Neural progenitor cell (in vitro differentiated cells): ENCODE results near the gene TRPM1. TPM values are rescaled to one million over a fixed set of nuclear protein-coding genes. Genes with fewer than 3 reads are reported as not detected.
A peak's percentile ranks its signal among the peaks of the same experiment; 100 is the strongest.

Experiments
- DNase-seq: peaks from one replicate; pipeline ENCODE4 v3.0.0-alpha.2; 2016; ENCODE audit warnings: low spot score
- H2AFZ ChIP-seq: fragments of 200-600 bp; sonication (generic); replicated peaks from 2 replicates; pipeline ENCODE4 v1.6.1; 2016; ENCODE audit warnings: antibody characterized with exemption
- H3F3A ChIP-seq: fragments of 200-600 bp; sonication (generic); 2 replicates; pipeline ENCODE4 v1.6.1; 2016; ENCODE audit warnings: antibody characterized with exemption, low read depth
- H3K27ac ChIP-seq: fragments of 200-600 bp; sonication (generic); 2 replicates; pipeline ENCODE4 v1.5.1; 2016; ENCODE audit warnings: mild to moderate bottlenecking
- H3K27me3 ChIP-seq: fragments of 200-600 bp; sonication (generic); 2 replicates; pipeline ENCODE4 v1.6.1; 2016; ENCODE audit warnings: mild to moderate bottlenecking, moderate library complexity
- H3K36me3 ChIP-seq: fragments of 200-600 bp; sonication (generic); 2 replicates; pipeline ENCODE4 v1.5.1; 2016
- H3K4me1 ChIP-seq: fragments of 200-600 bp; sonication (generic); 2 replicates; pipeline ENCODE4 v1.6.1; 2016; ENCODE audit warnings: mixed run types
- H3K4me2 ChIP-seq: fragments of 200-600 bp; sonication (generic); 2 replicates; pipeline ENCODE4 v1.6.1; 2016
- H3K4me3 ChIP-seq: fragments of 200-600 bp; sonication (generic); 2 replicates; pipeline ENCODE4 v1.5.1; 2016
- H3K79me2 ChIP-seq: fragments of 200-600 bp; sonication (generic); 2 replicates; pipeline ENCODE4 v1.6.1; 2016; ENCODE audit warnings: low read depth
- H3K9ac ChIP-seq: fragments of 200-600 bp; sonication (generic); 2 replicates; pipeline ENCODE4 v1.6.1; 2016
- H3K9me3 ChIP-seq: fragments of 200-600 bp; sonication (generic); 2 replicates; pipeline ENCODE4 v1.5.1; 2016; ENCODE audit warnings: low read depth
- H4K20me1 ChIP-seq: fragments of 200-600 bp; sonication (generic); 2 replicates; pipeline ENCODE4 v1.6.1; 2016; ENCODE audit warnings: low read depth
- H3K27ac Mint-ChIP-seq: 3 replicates; pipeline ENCODE4 v1.8.0; 2021; ENCODE audit warnings: mixed read lengths
- H3K27me3 Mint-ChIP-seq: 2 replicates; pipeline ENCODE4 v1.8.0; 2022; ENCODE audit warnings: low read depth, mild to moderate bottlenecking, inconsistent platforms, moderate library complexity, mixed read lengths; ENCODE audit not compliant: insufficient read depth
- H3K36me3 Mint-ChIP-seq: 3 replicates; pipeline ENCODE4 v1.8.0; 2021; ENCODE audit warnings: mixed read lengths
- H3K4me1 Mint-ChIP-seq: 3 replicates; pipeline ENCODE4 v1.8.0; 2021; ENCODE audit warnings: mixed read lengths
- H3K4me3 Mint-ChIP-seq: 3 replicates; pipeline ENCODE4 v1.8.0; 2021; ENCODE audit warnings: mild to moderate bottlenecking, moderate library complexity, mixed read lengths
- H3K9me3 Mint-ChIP-seq: 3 replicates; pipeline ENCODE4 v1.8.0; 2020; ENCODE audit warnings: mixed read lengths
- EZH2 ChIP-seq: fragments of 200-600 bp; sonication (generic); IDR thresholded peaks from 2 replicates; pipeline ENCODE4 v1.6.1; 2017; ENCODE audit warnings: antibody characterized with exemption, mild to moderate bottlenecking, moderate library complexity
- EZH2phosphoT487 ChIP-seq: fragments of 200-600 bp; sonication (generic); IDR thresholded peaks from 2 replicates; pipeline ENCODE4 v1.6.1; 2017; ENCODE audit warnings: antibody characterized with exemption
- total RNA-seq: library from RNA; depleted of rRNA; stranded (reverse); fragments of >200 nt; gene quantifications from 2 replicates; pipeline ENCODE4 v1.2.3, GENCODE V29; 2015; ENCODE audit warnings: low replicate concordance
- TF ChIP-seq, protein P1 (sequence below): fragments of 200-600 bp; sonication (generic); IDR thresholded peaks from 2 replicates; pipeline ENCODE4 v1.5.1; 2017; ENCODE audit warnings: antibody characterized with exemption, mild to moderate bottlenecking

The TRPM1 gene
- total RNA-seq, 1 donor from 2014 or later = not detected

DNA sequence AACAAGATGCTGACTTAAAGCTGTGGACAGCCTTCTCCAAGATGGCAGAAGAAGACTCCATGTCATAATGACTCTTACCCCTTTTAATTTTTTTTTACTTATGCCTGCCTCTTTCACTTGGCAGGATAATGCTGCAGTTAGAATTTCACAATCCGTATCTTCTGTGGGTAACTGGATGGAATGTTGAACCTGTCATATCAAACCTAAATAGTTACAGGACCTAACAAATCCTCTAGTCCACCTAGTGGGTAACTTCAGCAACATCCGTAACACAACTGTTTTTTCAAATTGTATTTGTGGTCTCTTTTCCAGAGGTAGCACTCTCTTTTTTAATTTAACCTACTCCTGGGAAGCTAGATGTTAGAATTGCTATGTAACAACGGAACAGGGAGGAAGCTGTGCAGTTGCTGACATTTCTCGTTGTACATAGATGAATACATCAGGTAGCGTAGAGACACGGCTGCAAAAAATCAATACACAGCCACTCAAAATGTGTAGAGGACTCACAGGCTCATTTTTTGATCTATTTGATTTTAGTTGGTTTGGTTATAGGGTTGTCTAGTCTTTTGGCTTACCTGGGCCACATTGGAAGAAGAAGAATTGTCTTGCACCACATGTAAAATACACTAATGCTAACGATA lies 43.9 kb upstream of the TRPM1 start:
- Histone ChIP-seq H3K4me3 (no peak overlapping the region), H3K9me3 (no peaks in the 10 kb centered on the region), H3K36me3 (no peaks in the 10 kb centered on the region), H3K4me1 (peaks cover 22% of the 10 kb centered on the region), H3K79me2 (no peaks in the 10 kb centered on the region), H3K4me2 (no peak overlapping the region), H3K27me3 (peaks cover 39% of the 10 kb centered on the region), H4K20me1 (peaks cover 7% of the 10 kb centered on the region), H3K27ac (no peak overlapping the region), H3F3A (peaks cover 20% of the 10 kb centered on the region), H2AFZ (no peak overlapping the region), H3K9ac (no peak overlapping the region)
- Mint-ChIP-seq H3K27me3 (peaks cover 10% of the 10 kb centered on the region), H3K27ac (no peak overlapping the region), H3K9me3 (no peaks in the 10 kb centered on the region), H3K4me3 (no peak overlapping the region), H3K4me1 (peaks cover 33% of the 10 kb centered on the region), H3K36me3 (no peaks in the 10 kb centered on the region)
- TF ChIP-seq EZH2 = no peak
- TF ChIP-seq, protein P1, sequence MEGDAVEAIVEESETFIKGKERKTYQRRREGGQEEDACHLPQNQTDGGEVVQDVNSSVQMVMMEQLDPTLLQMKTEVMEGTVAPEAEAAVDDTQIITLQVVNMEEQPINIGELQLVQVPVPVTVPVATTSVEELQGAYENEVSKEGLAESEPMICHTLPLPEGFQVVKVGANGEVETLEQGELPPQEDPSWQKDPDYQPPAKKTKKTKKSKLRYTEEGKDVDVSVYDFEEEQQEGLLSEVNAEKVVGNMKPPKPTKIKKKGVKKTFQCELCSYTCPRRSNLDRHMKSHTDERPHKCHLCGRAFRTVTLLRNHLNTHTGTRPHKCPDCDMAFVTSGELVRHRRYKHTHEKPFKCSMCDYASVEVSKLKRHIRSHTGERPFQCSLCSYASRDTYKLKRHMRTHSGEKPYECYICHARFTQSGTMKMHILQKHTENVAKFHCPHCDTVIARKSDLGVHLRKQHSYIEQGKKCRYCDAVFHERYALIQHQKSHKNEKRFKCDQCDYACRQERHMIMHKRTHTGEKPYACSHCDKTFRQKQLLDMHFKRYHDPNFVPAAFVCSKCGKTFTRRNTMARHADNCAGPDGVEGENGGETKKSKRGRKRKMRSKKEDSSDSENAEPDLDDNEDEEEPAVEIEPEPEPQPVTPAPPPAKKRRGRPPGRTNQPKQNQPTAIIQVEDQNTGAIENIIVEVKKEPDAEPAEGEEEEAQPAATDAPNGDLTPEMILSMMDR = peak; percentile 34
- no peak for DNase-seq

DNA sequence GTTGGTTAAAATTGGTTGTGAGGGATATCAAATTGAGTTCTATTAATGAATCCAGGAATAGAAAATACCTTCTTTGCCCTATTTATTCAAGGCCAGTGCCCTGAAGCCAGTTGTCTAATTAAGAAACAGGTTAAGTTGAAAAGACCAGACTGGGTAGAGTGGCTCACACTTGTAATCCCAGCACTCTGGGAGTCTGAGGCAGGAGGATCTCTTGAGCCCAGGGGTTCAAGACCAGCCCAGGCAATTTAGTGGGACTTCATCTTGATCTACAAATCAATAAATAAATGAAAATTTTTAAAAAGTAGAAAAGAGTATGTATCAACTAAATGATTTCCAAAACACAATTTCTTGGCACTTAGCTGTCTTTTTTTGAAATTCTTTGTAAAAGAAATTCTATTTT lies 40.3 kb upstream of the TRPM1 start:
- no peak overlapping the region for H3K27ac ChIP-seq
- H3K27ac Mint-ChIP-seq = no peak overlapping the region
- no peak overlapping the region for H3K4me3 ChIP-seq
- H3K4me1 ChIP-seq = no peaks in the 10 kb centered on the region
- H3F3A ChIP-seq = no peaks in the 10 kb centered on the region
- no peaks in the 10 kb centered on the region for H3K36me3 ChIP-seq
- H3K4me3 Mint-ChIP-seq = no peak overlapping the region
- no peaks in the 10 kb centered on the region for H3K9me3 ChIP-seq
- H2AFZ ChIP-seq = no peak overlapping the region
- no peaks in the 10 kb centered on the region for H4K20me1 ChIP-seq
- H3K9me3 Mint-ChIP-seq = peaks cover 4% of the 10 kb centered on the region
- H3K79me2 ChIP-seq = no peaks in the 10 kb centered on the region
- H3K27me3 Mint-ChIP-seq = peaks cover 2% of the 10 kb centered on the region
- no peak for DNase-seq
- no peaks in the 10 kb centered on the region for H3K36me3 Mint-ChIP-seq
- peaks cover 5% of the 10 kb centered on the region for H3K27me3 ChIP-seq
- H3K4me2 ChIP-seq = no peak overlapping the region
- no peak overlapping the region for H3K9ac ChIP-seq
- TF ChIP-seq EZH2phosphoT487 = no peak
- TF ChIP-seq, protein P1 = no peak
- TF ChIP-seq EZH2 = no peak
- H3K4me1 Mint-ChIP-seq = peaks cover 3% of the 10 kb centered on the region

DNA sequence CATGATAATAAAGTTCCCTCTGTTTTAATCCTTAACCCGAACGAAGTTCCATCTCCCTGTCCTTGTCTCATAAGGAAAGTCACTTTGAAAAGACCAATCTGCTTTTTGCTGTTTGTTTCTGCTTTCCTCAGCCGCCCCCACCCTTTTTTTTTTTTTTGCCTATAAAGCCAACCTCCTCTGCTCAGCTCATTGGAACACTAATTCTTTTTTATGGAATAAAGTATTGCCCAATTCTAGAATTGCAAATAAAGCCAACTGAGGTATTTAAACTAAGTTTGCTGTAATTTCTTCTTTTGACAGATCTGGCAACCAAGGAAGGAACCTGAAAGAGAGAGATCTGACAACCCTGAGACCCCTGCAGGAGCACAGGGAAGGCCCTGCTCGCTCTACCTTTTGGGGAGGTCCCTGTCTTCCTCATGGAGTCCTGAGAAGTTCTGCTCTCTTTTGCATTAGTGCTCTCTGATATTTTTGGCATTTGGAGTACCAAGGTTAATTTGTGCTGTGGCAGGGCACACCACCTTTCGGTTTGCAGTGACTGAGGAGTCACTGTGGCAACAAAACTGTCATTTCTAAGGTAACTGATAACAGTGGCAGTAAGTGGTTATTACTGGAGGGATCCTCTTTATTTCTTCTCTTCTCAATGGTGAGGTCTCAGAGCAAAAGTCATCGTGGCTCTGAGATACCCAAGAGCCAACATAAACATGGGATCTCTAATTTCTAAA lies 35.2 kb upstream of the TRPM1 start:
- H3K9me3 Mint-ChIP-seq = peaks cover 17% of the 10 kb centered on the region
- H3K27ac ChIP-seq = no peak overlapping the region
- no peaks in the 10 kb centered on the region for H3K79me2 ChIP-seq
- peak overlapping the region; percentile 42 for H2AFZ ChIP-seq
- H3K27me3 Mint-ChIP-seq = no peaks in the 10 kb centered on the region
- no peak for DNase-seq
- no peaks in the 10 kb centered on the region for H3K4me1 ChIP-seq
- no peaks in the 10 kb centered on the region for H3K9me3 ChIP-seq
- H3K36me3 Mint-ChIP-seq = no peaks in the 10 kb centered on the region
- H3K4me3 ChIP-seq = no peak overlapping the region
- H3K4me1 Mint-ChIP-seq = peaks cover 3% of the 10 kb centered on the region
- TF ChIP-seq, protein P1 = no peak
- TF ChIP-seq EZH2 (no peak), EZH2phosphoT487 (no peak)
- no peaks in the 10 kb centered on the region for H3K36me3 ChIP-seq
- H3K27me3 ChIP-seq = no peaks in the 10 kb centered on the region
- no peak overlapping the region for H3K4me2 ChIP-seq
- no peaks in the 10 kb centered on the region for H3F3A ChIP-seq
- no peaks in the 10 kb centered on the region for H4K20me1 ChIP-seq
- H3K9ac ChIP-seq = no peak overlapping the region
- H3K27ac Mint-ChIP-seq = no peak overlapping the region
- no peak overlapping the region for H3K4me3 Mint-ChIP-seq
